ENCODE data around the gene PKP2. TPM values are rescaled to one million over a fixed set of nuclear protein-coding genes. Genes with fewer than 3 reads are reported as not detected.

PKP2 gene
- total RNA-seq, 1 experiment from 2014 or later = 5.3 TPM

DNA sequence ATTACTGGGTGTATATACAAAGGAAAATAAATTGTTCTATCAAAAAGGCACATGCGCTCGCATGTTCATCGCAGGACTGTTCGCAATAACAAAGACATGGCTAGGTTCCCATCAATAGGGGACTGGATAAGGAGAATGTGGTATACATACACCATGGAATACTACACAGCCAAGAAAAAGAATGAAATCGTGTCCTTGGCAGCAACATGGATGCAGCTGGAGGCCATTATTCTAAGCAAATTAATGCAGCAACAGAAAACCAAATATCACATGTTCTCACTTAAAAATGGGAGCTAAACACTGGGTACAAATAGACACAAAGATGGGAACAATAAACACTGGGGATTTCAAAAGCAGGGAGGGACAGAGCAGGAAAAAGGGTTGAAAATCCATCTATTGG lies 58.6 kb downstream of the PKP2 start:
- Histone ChIP-seq H3K27me3 (replicated peaks; ENCODE audit: insufficient read depth, low read depth, low read length, poor library complexity) (no peaks in the 10 kb centered on the region), H3K27ac (ENCODE audit: low read depth, low read length, poor library complexity, severe bottlenecking) (no peak overlapping the region), H3K9me3 (ENCODE audit: low read depth, low read length, poor library complexity, severe bottlenecking) (no peaks in the 10 kb centered on the region), H3K4me3 (ENCODE audit: low read depth, low read length, poor library complexity, severe bottlenecking) (no peak overlapping the region), H3K4me1 (ENCODE audit: insufficient read depth, low read length, poor library complexity, severe bottlenecking) (no peaks in the 10 kb centered on the region), H3K36me3 (ENCODE audit: insufficient read depth, low read length, poor library complexity, severe bottlenecking) (no peaks in the 10 kb centered on the region)
- DNase-seq (ENCODE audit: low spot score) = no peak
- intact Hi-C loops (cut with micrococcal nuclease; ENCODE audit: unreplicated experiment) = loop anchor here (2.0 kb wide), 1 partner anchor 31 kb away; no protein-coding TSS in a partner anchor
- TF ChIP-seq, protein P1, sequence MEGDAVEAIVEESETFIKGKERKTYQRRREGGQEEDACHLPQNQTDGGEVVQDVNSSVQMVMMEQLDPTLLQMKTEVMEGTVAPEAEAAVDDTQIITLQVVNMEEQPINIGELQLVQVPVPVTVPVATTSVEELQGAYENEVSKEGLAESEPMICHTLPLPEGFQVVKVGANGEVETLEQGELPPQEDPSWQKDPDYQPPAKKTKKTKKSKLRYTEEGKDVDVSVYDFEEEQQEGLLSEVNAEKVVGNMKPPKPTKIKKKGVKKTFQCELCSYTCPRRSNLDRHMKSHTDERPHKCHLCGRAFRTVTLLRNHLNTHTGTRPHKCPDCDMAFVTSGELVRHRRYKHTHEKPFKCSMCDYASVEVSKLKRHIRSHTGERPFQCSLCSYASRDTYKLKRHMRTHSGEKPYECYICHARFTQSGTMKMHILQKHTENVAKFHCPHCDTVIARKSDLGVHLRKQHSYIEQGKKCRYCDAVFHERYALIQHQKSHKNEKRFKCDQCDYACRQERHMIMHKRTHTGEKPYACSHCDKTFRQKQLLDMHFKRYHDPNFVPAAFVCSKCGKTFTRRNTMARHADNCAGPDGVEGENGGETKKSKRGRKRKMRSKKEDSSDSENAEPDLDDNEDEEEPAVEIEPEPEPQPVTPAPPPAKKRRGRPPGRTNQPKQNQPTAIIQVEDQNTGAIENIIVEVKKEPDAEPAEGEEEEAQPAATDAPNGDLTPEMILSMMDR (conservative IDR thresholded peaks at IDR 0.05; ENCODE audit: low read depth, low read length) = no peak
- TF ChIP-seq EZH2 (IDR thresholded peaks at IDR 0.05; ENCODE audit: borderline replicate concordance, low read depth, low read length, poor library complexity, severe bottlenecking) = no peak
- POLR2A ChIA-PET (ENCODE audit: low non-redundant PET) = no interaction called here
- CTCF ChIA-PET = no interaction called here
- BruUV-seq (replicated peaks) = no TSS peak

DNA sequence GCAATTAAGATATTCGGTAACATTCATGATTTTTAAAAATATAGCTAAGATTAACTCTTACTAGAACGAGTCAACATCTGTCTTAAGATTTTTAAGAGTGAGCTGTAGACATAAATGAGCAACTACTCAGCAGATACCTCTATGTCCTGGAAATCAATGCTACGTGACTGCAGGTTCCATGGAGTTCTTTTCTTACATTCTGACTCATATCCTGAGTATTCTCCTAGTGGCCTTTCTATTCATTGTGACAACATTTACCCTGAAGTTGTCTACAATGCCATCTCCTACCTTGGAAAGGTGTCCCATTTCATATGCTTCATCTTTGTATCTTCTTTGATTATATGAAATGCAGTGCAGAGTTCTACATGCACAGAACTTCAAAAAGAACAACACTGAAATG lies 59.9 kb downstream of the PKP2 start:
- POLR2A ChIA-PET (ENCODE audit: low non-redundant PET) = no interaction called here
- TF ChIP-seq EZH2 (IDR thresholded peaks at IDR 0.05; ENCODE audit: borderline replicate concordance, low read depth, low read length, poor library complexity, severe bottlenecking) = no peak
- TF ChIP-seq, protein P1 (conservative IDR thresholded peaks at IDR 0.05; ENCODE audit: low read depth, low read length) = no peak
- CTCF ChIA-PET = no interaction called here
- no peaks in the 10 kb centered on the region for H3K27me3 ChIP-seq (replicated peaks; ENCODE audit: insufficient read depth, low read depth, low read length, poor library complexity)
- H3K36me3 ChIP-seq (ENCODE audit: insufficient read depth, low read length, poor library complexity, severe bottlenecking) = no peaks in the 10 kb centered on the region
- no TSS peak for BruUV-seq (replicated peaks)
- H3K9me3 ChIP-seq (ENCODE audit: low read depth, low read length, poor library complexity, severe bottlenecking) = no peaks in the 10 kb centered on the region
- H3K27ac ChIP-seq (ENCODE audit: low read depth, low read length, poor library complexity, severe bottlenecking) = no peak overlapping the region
- no peak overlapping the region for H3K4me3 ChIP-seq (ENCODE audit: low read depth, low read length, poor library complexity, severe bottlenecking)
- no peaks in the 10 kb centered on the region for H3K4me1 ChIP-seq (ENCODE audit: insufficient read depth, low read length, poor library complexity, severe bottlenecking)
- DNase-seq (ENCODE audit: low spot score) = no peak
- intact Hi-C loops (cut with micrococcal nuclease; ENCODE audit: unreplicated experiment) = no loop called here

DNA sequence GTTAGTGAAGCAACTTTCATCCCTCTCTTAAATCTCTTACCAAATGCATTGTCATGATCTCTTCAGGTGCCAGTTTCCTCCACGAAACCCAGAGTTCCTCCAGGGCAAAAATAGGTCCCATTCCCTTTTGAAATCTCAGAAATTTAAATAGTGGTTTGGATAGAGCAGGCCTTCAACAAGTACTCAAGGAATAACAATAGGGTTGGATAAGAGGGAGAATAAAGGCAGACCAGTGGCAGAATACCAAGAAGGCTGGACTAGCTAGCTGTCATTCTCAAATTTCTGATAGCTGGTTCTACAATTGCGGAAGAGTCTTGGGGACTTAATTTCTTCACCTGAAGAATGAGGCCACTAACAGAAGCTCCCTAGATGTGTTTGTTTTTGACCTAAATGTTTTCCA lies 62.5 kb downstream of the PKP2 start:
- Histone ChIP-seq H3K27me3 (replicated peaks; ENCODE audit: insufficient read depth, low read depth, low read length, poor library complexity) (no peaks in the 10 kb centered on the region), H3K4me1 (ENCODE audit: insufficient read depth, low read length, poor library complexity, severe bottlenecking) (no peaks in the 10 kb centered on the region), H3K9me3 (ENCODE audit: low read depth, low read length, poor library complexity, severe bottlenecking) (no peaks in the 10 kb centered on the region), H3K36me3 (ENCODE audit: insufficient read depth, low read length, poor library complexity, severe bottlenecking) (no peaks in the 10 kb centered on the region), H3K4me3 (ENCODE audit: low read depth, low read length, poor library complexity, severe bottlenecking) (no peak overlapping the region), H3K27ac (ENCODE audit: low read depth, low read length, poor library complexity, severe bottlenecking) (no peak overlapping the region)
- intact Hi-C loops (cut with micrococcal nuclease; ENCODE audit: unreplicated experiment) = no loop called here
- TF ChIP-seq, protein P1 (conservative IDR thresholded peaks at IDR 0.05; ENCODE audit: low read depth, low read length) = no peak
- no peak for TF ChIP-seq EZH2 (IDR thresholded peaks at IDR 0.05; ENCODE audit: borderline replicate concordance, low read depth, low read length, poor library complexity, severe bottlenecking)
- ChIA-PET CTCF (no interaction called here), POLR2A (ENCODE audit: low non-redundant PET) (no interaction called here)
- no peak for DNase-seq (ENCODE audit: low spot score)
- no TSS peak for BruUV-seq (replicated peaks)
